ENCODE measurements around the gene JARID2.

The JARID2 gene

DNA sequence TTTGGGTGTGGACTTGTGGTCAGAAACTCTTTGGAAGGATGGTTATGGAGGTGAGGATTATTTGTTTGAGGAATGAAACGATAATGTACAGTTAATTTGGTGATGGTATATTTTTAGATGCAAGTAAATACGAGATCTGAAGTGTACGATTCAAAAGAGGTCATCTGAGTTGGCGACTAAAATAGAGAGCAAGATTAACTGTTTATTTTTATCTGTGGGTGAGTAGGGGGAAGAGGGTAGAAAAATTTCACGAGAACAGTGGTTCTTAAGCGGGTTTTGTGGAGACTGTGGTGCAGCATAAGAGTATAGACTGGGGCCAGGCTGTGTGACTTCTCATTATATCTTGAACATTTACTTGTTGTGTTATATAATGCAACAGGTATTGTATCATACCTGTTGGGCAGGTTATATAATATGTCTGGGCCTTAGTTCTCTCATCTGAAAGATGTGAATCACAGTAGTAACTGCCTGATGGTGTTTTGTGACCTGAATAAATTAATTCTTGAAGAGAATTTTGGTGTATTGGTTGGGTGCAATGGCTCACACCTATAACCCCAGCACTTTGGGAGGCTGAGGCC lies 171.2 kb downstream of the JARID2 start:
- TF ChIP-seq, protein P1, sequence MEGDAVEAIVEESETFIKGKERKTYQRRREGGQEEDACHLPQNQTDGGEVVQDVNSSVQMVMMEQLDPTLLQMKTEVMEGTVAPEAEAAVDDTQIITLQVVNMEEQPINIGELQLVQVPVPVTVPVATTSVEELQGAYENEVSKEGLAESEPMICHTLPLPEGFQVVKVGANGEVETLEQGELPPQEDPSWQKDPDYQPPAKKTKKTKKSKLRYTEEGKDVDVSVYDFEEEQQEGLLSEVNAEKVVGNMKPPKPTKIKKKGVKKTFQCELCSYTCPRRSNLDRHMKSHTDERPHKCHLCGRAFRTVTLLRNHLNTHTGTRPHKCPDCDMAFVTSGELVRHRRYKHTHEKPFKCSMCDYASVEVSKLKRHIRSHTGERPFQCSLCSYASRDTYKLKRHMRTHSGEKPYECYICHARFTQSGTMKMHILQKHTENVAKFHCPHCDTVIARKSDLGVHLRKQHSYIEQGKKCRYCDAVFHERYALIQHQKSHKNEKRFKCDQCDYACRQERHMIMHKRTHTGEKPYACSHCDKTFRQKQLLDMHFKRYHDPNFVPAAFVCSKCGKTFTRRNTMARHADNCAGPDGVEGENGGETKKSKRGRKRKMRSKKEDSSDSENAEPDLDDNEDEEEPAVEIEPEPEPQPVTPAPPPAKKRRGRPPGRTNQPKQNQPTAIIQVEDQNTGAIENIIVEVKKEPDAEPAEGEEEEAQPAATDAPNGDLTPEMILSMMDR (IDR thresholded peaks at IDR 0.05; ENCODE audit: extremely low read depth, insufficient read depth, missing control alignments): no peak
- in situ Hi-C loops (cut with MboI; ENCODE audit: low pct_unique_long_range_greater_than_20kb, low sequenced_read_pairs, unreplicated experiment): no loop called here
- no peak for DNase-seq (ENCODE audit: low spot score)

DNA sequence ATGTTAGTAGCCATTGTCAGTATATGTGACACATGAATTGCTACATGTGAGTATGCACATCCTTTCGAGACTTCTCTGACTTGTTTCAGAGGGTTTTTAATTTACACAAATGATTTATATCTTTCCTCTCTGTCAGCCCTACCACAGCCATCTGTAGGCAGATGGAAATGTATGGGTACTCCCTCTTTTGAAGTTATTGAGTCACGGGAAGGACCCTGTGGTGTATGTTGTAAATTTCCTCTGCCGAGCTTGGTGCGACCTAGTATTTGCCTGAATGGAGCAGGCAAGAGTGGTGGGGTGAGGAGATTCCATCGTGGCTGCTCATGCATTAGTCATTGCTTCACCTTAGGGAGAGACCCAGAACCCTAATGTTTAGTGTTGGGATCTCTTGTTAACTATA lies 171.9 kb downstream of the JARID2 start:
- TF ChIP-seq, protein P1 (IDR thresholded peaks at IDR 0.05; ENCODE audit: extremely low read depth, insufficient read depth, missing control alignments): no peak
- in situ Hi-C loops (cut with MboI; ENCODE audit: low pct_unique_long_range_greater_than_20kb, low sequenced_read_pairs, unreplicated experiment): no loop called here
- no peak for DNase-seq (ENCODE audit: low spot score)

DNA sequence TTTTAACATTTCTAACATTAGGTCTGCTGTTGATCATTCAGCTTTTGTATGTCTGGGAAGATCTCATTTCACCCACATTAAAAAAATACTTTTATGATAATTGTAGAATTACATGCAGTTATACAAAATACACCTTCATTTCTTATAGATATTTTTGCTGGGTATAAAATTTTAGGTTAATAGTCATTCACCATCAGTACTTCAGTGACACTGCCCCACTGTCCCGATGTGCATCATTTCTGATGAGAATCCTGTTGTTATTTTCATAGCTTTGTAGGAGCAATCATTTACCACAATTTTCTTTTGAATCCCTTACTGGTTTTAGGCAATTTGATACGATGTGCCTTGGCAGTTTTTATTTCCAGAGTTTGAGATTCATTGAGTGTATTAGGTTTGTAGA lies 173.6 kb downstream of the JARID2 start:
- DNase-seq (ENCODE audit: low spot score): no peak
- in situ Hi-C loops (cut with MboI; ENCODE audit: low pct_unique_long_range_greater_than_20kb, low sequenced_read_pairs, unreplicated experiment): no loop called here
- TF ChIP-seq, protein P1 (IDR thresholded peaks at IDR 0.05; ENCODE audit: extremely low read depth, insufficient read depth, missing control alignments): no peak

DNA sequence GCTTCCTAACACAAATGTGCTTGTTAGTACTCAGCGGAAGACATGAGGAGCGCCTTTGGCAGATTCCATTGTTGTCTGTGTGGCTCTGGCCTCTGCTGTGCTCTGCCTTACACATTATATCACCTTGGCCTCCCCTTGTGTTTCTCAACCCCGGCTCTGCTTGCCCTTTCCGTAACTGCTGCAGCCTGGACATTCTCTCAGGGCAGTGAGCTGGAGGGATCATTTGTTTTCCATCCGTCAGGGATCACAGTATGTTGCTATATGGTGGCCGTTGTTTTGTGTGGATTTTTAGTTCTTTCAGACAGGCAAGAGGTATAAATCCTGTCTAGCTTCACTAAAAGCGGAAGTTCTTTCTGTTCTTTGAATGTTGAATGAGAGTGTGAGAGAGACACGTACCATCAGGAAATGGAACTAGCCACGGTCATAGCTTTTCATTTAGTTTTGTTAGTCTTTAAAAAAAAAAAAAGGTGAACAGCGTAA lies 175.1 kb downstream of the JARID2 start:
- in situ Hi-C loops (cut with MboI; ENCODE audit: low pct_unique_long_range_greater_than_20kb, low sequenced_read_pairs, unreplicated experiment): no loop called here
- TF ChIP-seq, protein P1 (IDR thresholded peaks at IDR 0.05; ENCODE audit: extremely low read depth, insufficient read depth, missing control alignments): no peak
- DNase-seq (ENCODE audit: low spot score): peak; percentile 60

DNA sequence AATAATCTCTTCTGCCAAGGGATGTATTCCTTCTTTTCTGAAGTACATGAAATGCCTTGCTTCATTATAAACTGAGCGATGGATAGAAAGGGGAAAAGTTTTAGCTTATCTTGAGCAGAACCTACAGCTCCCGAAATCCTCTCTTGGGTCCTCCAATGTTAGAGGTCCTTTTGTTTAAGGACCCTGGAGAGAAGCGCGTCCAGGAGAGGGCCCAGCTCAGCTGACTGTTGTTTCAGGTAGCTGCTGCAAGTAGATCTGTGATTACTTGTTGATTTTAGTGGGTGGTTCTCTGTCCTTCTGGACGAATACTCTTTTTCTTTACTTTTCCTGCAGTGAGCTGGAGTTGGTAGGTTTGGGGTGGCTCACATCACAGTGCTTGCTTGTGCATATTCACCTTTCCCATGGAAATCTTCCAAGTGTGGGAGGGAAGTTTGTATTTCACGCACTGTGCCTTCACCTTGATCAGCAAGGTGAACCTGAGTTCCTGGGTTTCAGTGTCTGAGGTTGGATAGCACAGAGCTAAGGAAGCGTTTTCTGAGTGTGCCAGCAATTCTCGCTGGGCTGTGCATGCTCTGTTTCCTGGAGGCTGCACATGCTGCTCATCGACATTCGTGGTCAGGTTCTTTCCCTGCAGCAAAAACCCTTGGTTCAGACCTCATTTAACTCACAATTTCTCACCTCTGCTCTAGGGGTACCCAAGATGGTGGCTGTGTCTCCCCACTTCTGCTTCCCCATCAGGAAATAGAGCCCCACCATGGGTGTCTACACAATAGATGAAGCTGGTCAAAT lies 176.3 kb downstream of the JARID2 start:
- TF ChIP-seq, protein P1 (IDR thresholded peaks at IDR 0.05; ENCODE audit: extremely low read depth, insufficient read depth, missing control alignments): no peak
- in situ Hi-C loops (cut with MboI; ENCODE audit: low pct_unique_long_range_greater_than_20kb, low sequenced_read_pairs, unreplicated experiment): no loop called here
- DNase-seq (ENCODE audit: low spot score): no peak

DNA sequence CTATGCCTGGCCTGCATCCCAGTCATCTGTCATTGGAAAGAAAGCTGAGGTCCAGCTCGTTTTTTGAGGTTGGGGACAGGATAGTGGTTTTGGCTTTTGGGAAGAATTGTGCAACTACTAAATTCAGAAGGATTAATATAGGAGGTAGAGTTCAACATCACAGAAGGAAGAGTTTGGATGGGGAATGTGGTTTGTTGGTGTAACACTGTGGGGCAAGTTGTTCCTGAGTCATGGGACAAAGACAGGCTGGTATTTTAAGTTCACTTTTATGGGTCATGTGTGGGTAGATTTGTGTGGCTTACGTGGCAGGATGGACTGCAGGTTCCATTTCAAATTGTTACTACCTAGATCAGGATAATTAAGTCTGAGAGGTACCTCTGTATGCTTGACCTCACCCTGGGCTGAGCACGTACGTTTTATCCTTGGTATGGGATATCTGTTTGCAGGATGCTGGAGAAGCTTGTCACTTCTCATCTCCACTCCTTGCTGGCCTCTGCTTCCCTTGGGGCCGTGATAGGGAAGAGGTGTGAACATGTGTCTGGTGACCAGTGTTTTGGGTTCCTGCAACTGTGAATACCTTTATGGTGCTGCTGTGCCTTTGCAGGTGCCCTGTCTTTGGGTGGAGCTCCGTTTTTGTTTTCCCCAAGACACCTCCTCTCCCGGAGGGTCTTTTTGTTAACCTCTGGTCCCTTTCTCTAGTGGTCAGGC lies 177.6 kb downstream of the JARID2 start:
- in situ Hi-C loops (cut with MboI; ENCODE audit: low pct_unique_long_range_greater_than_20kb, low sequenced_read_pairs, unreplicated experiment): no loop called here
- TF ChIP-seq, protein P1 (IDR thresholded peaks at IDR 0.05; ENCODE audit: extremely low read depth, insufficient read depth, missing control alignments): no peak
- DNase-seq (ENCODE audit: low spot score): no peak
